Keratinocyte (primary cell): ENCODE data around the gene C16orf95. TPM values are rescaled to one million over a fixed set of nuclear protein-coding genes. Genes with fewer than 3 reads are reported as not detected.
"Not testable (repeated sequence)": the region's sequence is repeated elsewhere in the genome, so short reads cannot be mapped to it uniquely, and the experiment has no call there.

Experiments used
- DNase-seq: peaks from one replicate; pipeline ENCODE4 v3.0.0-alpha.2; 2011; ENCODE audit warnings: low read depth, missing footprints, low spot score
- FAIRE-seq: peaks from 2 replicates; lab custom pipeline; 2011; peaks lifted over from hg19 to GRCh38; lab: Jason Lieb, UNC
- H2AFZ ChIP-seq: 2 replicates; pipeline ENCODE4 v1.6.0; 2012; ENCODE audit warnings: low read length, control low read depth, inconsistent platforms; ENCODE audit not compliant: control insufficient read depth
- H3K27ac ChIP-seq: 2 replicates; pipeline ENCODE4 v1.5.1; 2011; ENCODE audit warnings: low read length; ENCODE audit not compliant: control insufficient read depth, insufficient read depth
- H3K27me3 ChIP-seq: 3 replicates; pipeline ENCODE4 v1.6.0; 2011; ENCODE audit warnings: low read length; ENCODE audit not compliant: control insufficient read depth, insufficient read depth; ENCODE audit errors: extremely low read depth
- H3K36me3 ChIP-seq, 2 experiments: 2 replicates in 1 of 2; 3 replicates in 1 of 2; pipeline ENCODE4 v1.5.1; 2011; ENCODE audit warnings: low read length in 2 of 2, mild to moderate bottlenecking in 1 of 2; ENCODE audit not compliant: control insufficient read depth in 2 of 2, insufficient read depth in 2 of 2; ENCODE audit errors: extremely low read depth in 1 of 2
- H3K4me1 ChIP-seq: 3 replicates; pipeline ENCODE4 v1.5.1; 2011; ENCODE audit warnings: low read length; ENCODE audit not compliant: control insufficient read depth, insufficient read depth; ENCODE audit errors: extremely low read depth
- H3K4me2 ChIP-seq: 3 replicates; pipeline ENCODE4 v1.6.0; 2011; ENCODE audit warnings: low read depth, low read length; ENCODE audit not compliant: control insufficient read depth, insufficient read depth; ENCODE audit errors: extremely low read depth
- H3K4me3 ChIP-seq, 3 experiments: fragments of 200-600 bp in 1 of 3; sonication (generic) in 1 of 3; 2 replicates in 2 of 3; 3 replicates in 1 of 3; pipeline ENCODE4 v1.5.1; 2011 to 2016; ENCODE audit warnings: low read length in 3 of 3, mild to moderate bottlenecking in 3 of 3, control low read depth in 2 of 3, inconsistent platforms in 1 of 3, low read depth in 1 of 3, mixed read lengths in 1 of 3, mixed run types in 1 of 3, moderate library complexity in 1 of 3; ENCODE audit not compliant: control insufficient read depth in 2 of 3, insufficient read depth in 2 of 3; ENCODE audit errors: extremely low read depth in 1 of 3
- H3K79me2 ChIP-seq: 2 replicates; pipeline ENCODE4 v1.6.0; 2012; ENCODE audit warnings: low read length; ENCODE audit not compliant: control insufficient read depth, insufficient read depth
- H3K9ac ChIP-seq: 3 replicates; pipeline ENCODE4 v1.6.0; 2011; ENCODE audit warnings: low read length; ENCODE audit not compliant: control insufficient read depth, insufficient read depth; ENCODE audit errors: extremely low read depth
- H3K9me1 ChIP-seq: 3 replicates; pipeline ENCODE4 v1.6.0; 2011; ENCODE audit warnings: low read length; ENCODE audit not compliant: control insufficient read depth, insufficient read depth; ENCODE audit errors: extremely low read depth
- H3K9me3 ChIP-seq: 2 replicates; pipeline ENCODE4 v1.5.1; 2012; ENCODE audit warnings: low read depth, low read length; ENCODE audit not compliant: control insufficient read depth
- H4K20me1 ChIP-seq: 3 replicates; pipeline ENCODE4 v1.6.0; 2011; ENCODE audit warnings: low read length; ENCODE audit not compliant: control insufficient read depth, insufficient read depth; ENCODE audit errors: extremely low read depth
- EZH2 ChIP-seq: IDR thresholded peaks from one replicate; pipeline ENCODE4 v1.6.1; 2012; ENCODE audit warnings: inconsistent platforms, mild to moderate bottlenecking, low read length, moderate library complexity
- dilution Hi-C: fragments of 300-500 bp; cut with MboI; formaldehyde crosslinking; loops from one replicate; pipeline ENCODE4 v1.7.0; 2020; ENCODE audit warnings: low sequenced_read_pairs; ENCODE audit not compliant: extremely low pct_ligation_motif_present
- polyA plus RNA-seq, 5 experiments: library from polyadenylated mRNA; depleted of rRNA in 3 of 5; stranded (reverse) in 3 of 5; stranded (forward) in 1 of 5; unstranded in 1 of 5; fragments of >200 nt; gene quantifications; 1 replicate in 1 of 5; 2 replicates in 3 of 5; 3 replicates in 1 of 5; pipeline versions ENCODE4 v1.2.1 to v1.2.3, GENCODE V29; 2011 to 2012; ENCODE audit warnings: missing spikeins in 2 of 5, low read depth in 1 of 5, low replicate concordance in 1 of 5
- TF ChIP-seq, protein P1 (sequence below), 3 experiments: IDR thresholded peaks in 1 of 3; conservative IDR thresholded peaks in 1 of 3; optimal IDR thresholded peaks in 1 of 3; 2 replicates in 2 of 3; 3 replicates in 1 of 3; pipeline versions ENCODE3 to v1.5.1; 2011; ENCODE audit warnings: low read length in 3 of 3, mild to moderate bottlenecking in 3 of 3, moderate library complexity in 2 of 3, control low read depth in 1 of 3, inconsistent platforms in 1 of 3; ENCODE audit not compliant: insufficient read depth in 2 of 3; ENCODE audit errors: extremely low read depth in 1 of 3

C16orf95 gene
- polyA plus RNA-seq, 1 donor (not counting 4 experiments of a cell fraction or from before 2014, with no cell fraction given), result 1.5 TPM

DNA sequence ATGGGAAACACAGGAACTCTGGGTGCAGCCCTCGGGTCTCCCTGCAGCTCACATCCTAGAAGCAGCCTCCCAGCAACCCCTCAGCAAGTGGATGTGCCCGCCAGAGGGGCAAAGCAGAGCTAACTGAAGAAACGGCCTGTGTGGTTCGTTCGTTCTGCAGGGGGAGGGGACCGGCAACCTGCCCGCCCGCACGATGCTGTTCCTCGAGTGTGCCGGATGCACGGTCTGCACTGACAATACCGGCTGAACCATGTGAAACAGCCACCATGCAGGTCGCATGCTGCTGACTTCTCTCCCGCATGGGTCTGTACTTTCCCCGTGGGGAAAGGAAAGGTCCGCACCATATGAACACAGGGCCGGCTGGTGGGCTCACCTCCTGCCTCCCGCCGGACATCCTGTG, 25.3 kb upstream of the C16orf95 start:
- peaks cover 5% of the 10 kb centered on the region for H3K4me1 ChIP-seq
- H3K4me2 ChIP-seq, result no peak overlapping the region
- DNase-seq, result no peak
- H3K4me3 ChIP-seq, result no peak overlapping the region
- H3K79me2 ChIP-seq, result peaks cover 6% of the 10 kb centered on the region
- H3K9me1 ChIP-seq, result no peaks in the 10 kb centered on the region
- no peaks in the 10 kb centered on the region for H3K27me3 ChIP-seq
- H3K9me3 ChIP-seq, result no peaks in the 10 kb centered on the region
- no peaks in the 10 kb centered on the region for H4K20me1 ChIP-seq
- dilution Hi-C loops, result no loop called here
- peaks cover 15 to 30% of the 10 kb centered on the region in 2 experiments for H3K36me3 ChIP-seq
- no peak for FAIRE-seq
- no peak overlapping the region for H3K9ac ChIP-seq
- TF ChIP-seq, protein P1, sequence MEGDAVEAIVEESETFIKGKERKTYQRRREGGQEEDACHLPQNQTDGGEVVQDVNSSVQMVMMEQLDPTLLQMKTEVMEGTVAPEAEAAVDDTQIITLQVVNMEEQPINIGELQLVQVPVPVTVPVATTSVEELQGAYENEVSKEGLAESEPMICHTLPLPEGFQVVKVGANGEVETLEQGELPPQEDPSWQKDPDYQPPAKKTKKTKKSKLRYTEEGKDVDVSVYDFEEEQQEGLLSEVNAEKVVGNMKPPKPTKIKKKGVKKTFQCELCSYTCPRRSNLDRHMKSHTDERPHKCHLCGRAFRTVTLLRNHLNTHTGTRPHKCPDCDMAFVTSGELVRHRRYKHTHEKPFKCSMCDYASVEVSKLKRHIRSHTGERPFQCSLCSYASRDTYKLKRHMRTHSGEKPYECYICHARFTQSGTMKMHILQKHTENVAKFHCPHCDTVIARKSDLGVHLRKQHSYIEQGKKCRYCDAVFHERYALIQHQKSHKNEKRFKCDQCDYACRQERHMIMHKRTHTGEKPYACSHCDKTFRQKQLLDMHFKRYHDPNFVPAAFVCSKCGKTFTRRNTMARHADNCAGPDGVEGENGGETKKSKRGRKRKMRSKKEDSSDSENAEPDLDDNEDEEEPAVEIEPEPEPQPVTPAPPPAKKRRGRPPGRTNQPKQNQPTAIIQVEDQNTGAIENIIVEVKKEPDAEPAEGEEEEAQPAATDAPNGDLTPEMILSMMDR (optimal IDR thresholded peaks at IDR 0.05 in 1 of 3, IDR thresholded peaks at IDR 0.05 in 1 of 3, conservative IDR thresholded peaks at IDR 0.05 in 1 of 3; ENCODE audit: extremely low read depth in 1 of 3, insufficient read depth in 2 of 3, low read length in 3 of 3), result no peak
- TF ChIP-seq EZH2, result no peak
- H2AFZ ChIP-seq, result no peak overlapping the region
- no peak overlapping the region for H3K27ac ChIP-seq

DNA sequence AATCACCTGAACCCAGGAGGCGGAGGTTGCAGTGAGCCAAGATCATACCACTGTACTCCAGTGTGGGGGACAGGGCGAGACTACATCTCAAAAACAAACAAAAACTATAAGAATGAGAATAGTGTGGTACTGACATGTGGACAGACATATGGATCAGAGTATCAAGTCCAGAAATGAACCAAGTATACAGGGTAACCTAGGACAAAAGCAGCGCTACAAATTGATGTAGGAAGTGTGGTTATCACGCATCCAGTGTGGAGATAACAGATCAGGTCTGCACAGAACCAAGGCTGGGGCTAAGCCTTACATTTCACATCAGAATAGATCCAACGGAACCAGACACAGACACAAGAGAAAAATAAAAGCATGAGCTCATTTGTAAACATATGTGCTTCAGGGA, 23.0 kb upstream of the C16orf95 start:
- peaks cover 4% of the 10 kb centered on the region for H3K79me2 ChIP-seq
- H3K9me1 ChIP-seq, result no peaks in the 10 kb centered on the region
- no peak overlapping the region for H3K27ac ChIP-seq
- no peak for DNase-seq
- no peaks in the 10 kb centered on the region for H3K27me3 ChIP-seq
- H3K4me1 ChIP-seq, result no peaks in the 10 kb centered on the region
- no peak for TF ChIP-seq EZH2
- TF ChIP-seq, protein P1 (optimal IDR thresholded peaks at IDR 0.05 in 1 of 3, IDR thresholded peaks at IDR 0.05 in 1 of 3, conservative IDR thresholded peaks at IDR 0.05 in 1 of 3; ENCODE audit: extremely low read depth in 1 of 3, insufficient read depth in 2 of 3, low read length in 3 of 3), result no peak
- no peak overlapping the region for H3K4me2 ChIP-seq
- dilution Hi-C loops, result no loop called here
- no peaks in the 10 kb centered on the region for H3K9me3 ChIP-seq
- H3K36me3 ChIP-seq, result peaks cover 21 to 32% of the 10 kb centered on the region in 2 experiments
- FAIRE-seq, result no peak
- no peak overlapping the region for H2AFZ ChIP-seq
- no peak overlapping the region for H3K9ac ChIP-seq
- no peak overlapping the region for H3K4me3 ChIP-seq
- H4K20me1 ChIP-seq, result no peaks in the 10 kb centered on the region

DNA sequence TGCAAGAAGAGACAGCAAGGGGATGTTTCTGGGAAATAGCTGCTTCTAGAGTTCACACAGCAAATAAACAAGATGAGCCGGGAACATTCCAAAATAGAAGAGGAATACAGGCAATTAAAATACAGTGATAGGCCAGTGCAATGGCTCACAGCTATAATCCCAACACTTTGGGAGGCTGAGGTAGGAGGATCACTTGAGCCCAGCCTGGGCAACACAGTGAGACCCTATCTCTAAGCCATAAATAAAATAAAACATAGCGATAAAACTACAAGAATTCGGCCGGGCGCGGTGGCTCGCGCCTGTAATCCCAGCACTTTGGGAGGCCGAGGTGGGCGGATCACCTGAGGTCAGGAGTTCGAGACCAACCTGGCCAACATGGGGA, 22.5 kb upstream of the C16orf95 start:
- H3K79me2 ChIP-seq, DNase-seq, dilution Hi-C loops, H3K9ac ChIP-seq, H3K27ac ChIP-seq, H3K4me2 ChIP-seq, FAIRE-seq, H2AFZ ChIP-seq, H3K9me1 ChIP-seq, H3K9me3 ChIP-seq, H3K4me3 ChIP-seq, H3K4me1 ChIP-seq, H3K27me3 ChIP-seq, H4K20me1 ChIP-seq: not testable (repeated sequence)
- peaks cover 21 to 32% of the 10 kb centered on the region in 2 experiments for H3K36me3 ChIP-seq
